ENCODE results near the gene SRP9.

Gene SRP9

GRCh38 chr1:225777583-225778336 is at the start of gene SRP9:
TSS of gene SRP9 (plus strand) at chr1:225777826. CDS start at chr1:225777941, 115 bp downstream.
- DNase-seq, result peak; percentile 98

- no peak for DNase-seq
Measured at GRCh38 chr1:225731491-225731890, 46.1 kb upstream of the SRP9 start.

GRCh38 chr1:225733254-225733653 is 44.4 kb upstream of the SRP9 start:
- DNase-seq, result no peak

GRCh38 chr1:225735252-225736149 is 42.1 kb upstream of the SRP9 start:
- no peak for DNase-seq

GRCh38 chr1:225736437-225737098 is 41.1 kb upstream of the SRP9 start:
- no peak for DNase-seq

GRCh38 chr1:225737161-225737560 is 40.5 kb upstream of the SRP9 start:
- DNase-seq, result no peak

- DNase-seq, result no peak
Measured at GRCh38 chr1:225737866-225738265, 39.8 kb upstream of the SRP9 start.

GRCh38 chr1:225738763-225739162 is 38.9 kb upstream of the SRP9 start:
- no peak for DNase-seq

GRCh38 chr1:225739542-225740107 is 38.0 kb upstream of the SRP9 start:
- DNase-seq, result no peak

GRCh38 chr1:225744745-225745144 is 32.9 kb upstream of the SRP9 start:
- no peak for DNase-seq

GRCh38 chr1:225745273-225745672 is 32.4 kb upstream of the SRP9 start:
- no peak for DNase-seq

GRCh38 chr1:225746361-225747179 is 31.1 kb upstream of the SRP9 start:
- DNase-seq, result no peak

- no peak for DNase-seq
Measured at GRCh38 chr1:225747566-225747965, 30.1 kb upstream of the SRP9 start.

GRCh38 chr1:225748529-225748928 is 29.1 kb upstream of the SRP9 start:
- DNase-seq, result no peak

GRCh38 chr1:225749706-225750105 is 27.9 kb upstream of the SRP9 start:
- DNase-seq, result no peak

- no peak for DNase-seq
Measured at GRCh38 chr1:225750420-225750819, 27.2 kb upstream of the SRP9 start.

GRCh38 chr1:225750875-225751824 is 26.5 kb upstream of the SRP9 start:
- no peak for DNase-seq

GRCh38 chr1:225752245-225752644 is 25.4 kb upstream of the SRP9 start:
- DNase-seq, result no peak

GRCh38 chr1:225754940-225755641 is 22.5 kb upstream of the SRP9 start:
- no peak for DNase-seq

GRCh38 chr1:225755671-225756319 is 21.8 kb upstream of the SRP9 start:
- DNase-seq, result no peak
